IPS-NIHi7 (cell line): Measurements from ENCODE around the gene CLMN.

ENCODE experiments used
- DNase-seq: peaks from one replicate; pipeline ENCODE4 v3.0.0; 2012; ENCODE audit warnings: mixed read lengths; ENCODE audit errors: extremely low spot score

CLMN gene

GRCh38 chr14:95345032-95345431, 25.3 kb upstream of the CLMN start:
- DNase-seq = no peak

DNA sequence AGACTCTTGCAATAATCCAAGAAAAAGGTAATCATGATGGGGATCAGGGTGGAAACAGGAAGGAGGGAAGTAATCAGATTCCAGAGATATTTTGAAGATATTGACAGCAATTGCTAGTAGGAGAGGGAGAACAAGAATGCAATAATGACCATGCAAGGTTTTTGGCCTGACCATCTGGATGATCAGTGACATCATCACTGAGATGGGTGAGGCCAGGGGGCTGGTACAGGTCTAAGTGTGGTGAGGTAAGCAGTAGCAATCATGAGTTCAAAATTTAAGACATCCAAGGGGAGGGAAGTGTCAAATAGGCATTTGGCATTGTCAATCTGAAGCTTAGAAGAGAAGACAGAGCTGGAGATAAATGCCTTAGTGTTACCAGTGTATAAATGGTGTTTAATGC, 24.8 kb upstream of the CLMN start:
- no peak for DNase-seq

DNA sequence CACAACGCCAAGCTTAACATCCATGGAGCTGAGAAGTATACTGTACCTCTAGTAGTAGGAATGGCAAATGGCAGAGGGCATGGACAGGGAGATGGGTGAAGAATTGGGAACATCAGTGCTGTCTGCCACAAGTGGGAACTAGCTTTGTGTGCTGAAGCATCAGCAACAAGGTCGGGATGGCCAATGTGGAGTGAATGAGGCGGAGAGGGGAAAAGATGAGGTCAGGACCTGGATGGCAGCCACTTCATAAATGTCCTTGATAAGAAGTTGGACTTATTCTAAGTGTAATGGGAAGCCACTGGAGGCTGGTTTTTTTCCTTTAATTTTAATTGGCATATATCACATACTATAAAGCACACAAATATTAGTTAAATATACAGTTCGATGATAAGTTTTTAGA, 21.9 kb upstream of the CLMN start:
- no peak for DNase-seq

DNA sequence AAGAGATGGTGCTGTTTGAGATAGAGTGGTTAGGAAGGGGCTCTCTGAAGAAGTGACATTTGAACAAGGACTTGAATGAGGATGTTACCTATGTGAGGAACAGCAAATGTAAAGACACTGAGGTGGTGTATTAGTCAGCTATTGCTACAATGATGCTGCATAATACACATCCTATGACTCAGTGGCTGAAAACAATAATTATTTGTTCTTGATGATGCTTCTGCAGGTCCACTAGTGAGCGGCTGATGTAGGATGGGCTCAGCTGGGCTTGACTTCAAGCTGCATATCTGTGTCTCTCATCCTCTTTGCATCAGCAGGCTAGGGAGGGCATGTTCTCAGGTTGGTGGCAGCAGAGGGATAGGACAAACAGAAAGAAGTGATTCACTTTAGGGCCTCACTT, 21.4 kb upstream of the CLMN start:
- no peak for DNase-seq

DNA sequence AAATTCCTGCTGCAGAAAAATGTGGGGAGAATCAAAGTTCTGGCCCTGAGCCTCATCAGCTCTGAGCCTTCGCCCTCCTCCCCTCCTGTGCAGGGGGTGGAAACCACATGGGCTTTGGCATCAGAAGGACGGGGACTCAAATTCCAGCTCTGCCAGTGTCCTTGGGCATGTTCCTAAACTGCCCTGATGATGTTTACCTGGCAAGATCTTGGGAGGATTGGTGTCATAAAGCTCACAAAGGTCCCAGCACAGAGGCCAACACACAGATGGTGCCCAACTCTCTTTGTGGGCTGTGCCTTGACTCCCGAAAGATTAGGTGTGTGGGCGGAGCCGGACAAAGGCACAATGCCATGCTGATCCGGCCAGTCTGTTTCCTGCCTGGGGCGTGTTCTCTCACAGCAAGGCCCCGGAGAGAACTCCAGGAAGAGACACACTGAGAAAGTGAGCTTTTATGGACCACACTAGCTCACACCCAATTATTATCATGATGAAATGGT, 20.5 kb upstream of the CLMN start:
- no peak for DNase-seq

GRCh38 chr14:95339301-95339865, 19.7 kb upstream of the CLMN start:
- no peak for DNase-seq

GRCh38 chr14:95338436-95338835, 18.7 kb upstream of the CLMN start:
- DNase-seq = no peak

- DNase-seq = no peak
Measured at GRCh38 chr14:95337041-95337595, 17.4 kb upstream of the CLMN start.

GRCh38 chr14:95336192-95336760, 16.6 kb upstream of the CLMN start:
- no peak for DNase-seq

DNA sequence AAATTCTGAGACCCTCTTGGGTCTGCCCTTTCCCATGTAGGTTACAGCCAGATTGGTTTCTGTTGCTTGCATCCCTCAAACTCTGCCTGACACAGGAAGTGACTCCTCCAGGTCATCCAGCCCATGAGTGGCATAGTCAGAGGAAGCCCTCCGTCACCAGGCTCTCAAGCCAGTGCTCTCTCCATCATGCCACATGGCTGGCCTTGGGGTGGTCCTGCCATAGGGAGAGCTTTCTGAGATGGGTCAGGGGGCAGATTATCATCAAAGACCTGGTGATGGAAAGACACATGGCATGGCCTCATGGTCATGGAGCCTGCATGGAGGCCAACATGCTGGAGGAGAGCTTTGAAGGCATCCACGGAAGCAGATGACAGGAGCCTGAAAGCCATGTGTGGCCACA, 15.4 kb upstream of the CLMN start:
- DNase-seq = no peak

DNA sequence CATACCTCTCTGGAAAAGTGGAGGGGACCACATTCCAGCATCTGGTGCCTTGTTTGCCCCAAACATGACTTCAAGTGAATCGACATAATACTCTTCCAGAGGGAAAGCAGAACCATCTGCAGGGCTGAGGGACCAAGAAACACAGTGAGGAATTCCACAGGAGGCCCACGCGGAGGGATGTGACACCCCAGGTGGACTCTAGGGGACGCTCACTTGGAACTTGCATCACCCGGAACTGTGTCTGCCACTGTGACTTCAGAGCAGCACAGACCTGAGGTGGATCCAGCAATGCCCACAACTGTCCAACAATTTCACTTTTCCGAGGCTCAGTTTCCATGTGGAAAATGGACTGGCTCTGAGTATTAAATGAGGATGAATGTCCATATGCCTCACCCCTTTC, 14.3 kb upstream of the CLMN start:
- no peak for DNase-seq

DNA sequence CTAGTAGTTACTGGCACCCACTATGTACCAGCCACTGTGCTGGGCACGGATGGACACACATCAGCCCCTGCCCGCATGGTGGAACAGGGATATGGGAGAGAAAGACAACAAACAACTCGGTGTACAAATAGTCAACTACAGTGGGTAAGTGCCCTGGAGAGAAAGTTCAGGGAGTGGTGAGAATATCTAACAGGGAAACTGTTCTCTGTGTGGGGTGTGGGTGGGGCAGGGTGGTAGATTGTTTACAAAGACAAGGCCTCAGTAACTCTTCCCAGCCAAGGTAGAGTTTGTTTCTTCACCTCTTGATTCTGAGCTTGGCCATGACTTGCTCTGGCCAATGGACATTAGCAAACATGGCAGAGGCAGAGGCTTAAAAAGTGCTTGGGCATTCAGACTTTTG, 12.9 kb upstream of the CLMN start:
- DNase-seq = no peak

DNA sequence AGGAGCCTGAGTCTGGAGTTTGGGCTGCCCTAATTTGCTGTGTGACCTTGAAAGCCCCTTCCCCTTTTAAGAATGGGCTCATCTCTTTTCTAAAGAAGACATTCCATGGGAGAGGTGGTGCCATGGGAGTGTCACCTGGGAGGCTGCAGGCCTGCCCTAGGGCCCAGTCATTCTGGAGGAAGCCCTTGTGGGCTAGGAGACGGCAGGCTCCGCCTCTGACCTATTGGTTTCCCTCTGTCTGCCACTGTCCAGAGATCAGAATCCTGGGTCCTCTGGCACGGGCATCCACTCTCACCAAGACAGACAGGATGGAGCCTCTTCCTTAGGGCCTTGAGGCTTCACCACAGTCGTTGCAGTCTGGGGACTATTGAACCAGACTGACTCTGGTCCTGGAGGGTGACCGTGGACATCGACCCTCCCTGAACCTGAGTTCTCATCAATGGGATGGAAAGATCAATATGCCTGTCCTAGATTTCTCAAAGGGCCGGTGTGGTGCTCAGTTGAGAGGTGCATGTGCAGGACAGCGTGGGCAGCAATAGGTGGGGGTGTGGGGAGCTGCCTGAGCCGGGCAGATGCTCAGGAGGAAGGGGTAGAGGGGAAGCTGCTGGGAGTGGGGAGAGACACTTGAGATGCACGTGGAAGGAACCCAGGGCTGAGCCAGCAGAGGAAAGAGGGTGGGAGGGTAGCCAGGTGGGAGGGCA, 12.2 kb upstream of the CLMN start:
- no peak for DNase-seq

DNA sequence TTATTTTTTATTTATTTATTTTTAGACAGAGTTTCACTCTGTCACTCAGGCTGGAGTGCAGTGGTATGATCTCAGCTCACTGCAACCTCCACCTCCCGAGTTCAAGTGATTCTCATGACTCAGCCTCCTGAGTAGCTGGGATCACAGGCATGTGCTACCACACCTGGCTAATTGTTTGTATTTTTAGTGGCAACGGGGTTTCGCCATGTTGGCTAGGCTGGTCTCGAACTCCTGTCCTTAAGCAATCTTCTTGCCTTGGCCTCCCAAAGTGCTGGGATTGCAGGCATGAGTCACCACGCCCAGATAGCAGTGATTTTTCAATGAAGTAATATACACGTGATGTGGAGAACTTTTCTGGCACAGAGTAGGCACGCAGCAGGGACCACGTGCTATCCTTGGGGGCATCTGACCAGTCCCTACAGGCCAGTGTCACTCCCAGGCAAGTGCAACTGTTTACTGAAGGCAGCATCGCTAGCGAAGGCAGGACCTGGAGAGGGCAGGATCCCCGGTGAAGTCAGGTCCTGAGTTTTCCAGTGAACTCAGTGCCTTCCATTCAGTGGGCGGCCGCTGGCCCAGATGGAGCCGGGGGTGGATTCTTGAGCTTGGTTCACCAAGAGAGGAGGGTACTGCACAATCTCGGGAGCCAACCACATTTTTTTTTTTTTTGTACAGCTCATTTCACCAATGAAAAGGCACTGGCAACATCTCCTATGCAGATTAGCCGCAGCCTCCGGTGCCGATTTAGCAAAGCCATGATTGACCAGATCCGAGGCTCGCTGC, 11.1 kb upstream of the CLMN start:
- DNase-seq = no peak

DNA sequence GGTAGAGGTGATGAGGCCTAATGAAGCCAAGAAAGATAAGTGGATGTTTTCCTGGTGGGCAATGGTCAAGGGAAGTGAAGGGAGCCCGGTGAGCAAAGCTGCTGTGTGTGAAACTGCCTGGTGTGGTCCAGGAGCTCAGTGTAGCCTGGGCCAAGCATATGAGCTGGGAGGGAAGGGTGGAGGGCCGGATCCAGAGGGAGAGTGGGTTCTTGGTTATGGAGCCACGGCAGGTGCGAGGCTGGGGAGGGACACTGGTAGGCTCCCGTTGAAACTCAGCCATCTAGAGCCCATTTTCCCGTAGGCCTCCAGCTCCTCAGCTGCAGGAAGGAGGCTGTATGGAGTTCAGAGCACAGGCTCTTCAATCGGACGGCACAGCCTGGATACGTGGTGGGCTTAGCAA, 10.2 kb upstream of the CLMN start:
- DNase-seq = no peak

GRCh38 chr14:95328729-95329503, 9.2 kb upstream of the CLMN start:
- no peak for DNase-seq

- DNase-seq = no peak
Measured at GRCh38 chr14:95327558-95328374, 8.1 kb upstream of the CLMN start.

- DNase-seq = no peak
Measured at GRCh38 chr14:95326987-95327386, 7.3 kb upstream of the CLMN start.

DNA sequence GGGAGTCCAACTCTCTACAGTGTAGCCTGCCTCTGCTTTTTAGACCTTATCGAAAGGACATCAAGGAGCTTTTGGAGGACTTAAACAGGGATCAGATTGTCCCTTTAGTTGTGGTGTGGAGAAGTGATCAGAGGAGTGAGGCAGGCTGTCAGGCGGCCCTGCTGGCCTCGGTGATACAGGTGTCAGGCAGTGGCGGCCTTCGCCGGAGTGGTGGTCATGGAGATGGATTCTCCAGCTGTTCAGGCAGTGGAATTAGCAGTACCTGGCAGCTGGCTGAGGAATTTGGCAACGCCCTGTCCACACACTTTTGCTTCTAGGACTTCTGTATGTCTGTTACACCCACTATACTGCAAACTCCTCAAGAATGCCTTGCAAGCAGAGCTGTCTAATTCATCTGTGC, 4.2 kb upstream of the CLMN start:
- no peak for DNase-seq

DNA sequence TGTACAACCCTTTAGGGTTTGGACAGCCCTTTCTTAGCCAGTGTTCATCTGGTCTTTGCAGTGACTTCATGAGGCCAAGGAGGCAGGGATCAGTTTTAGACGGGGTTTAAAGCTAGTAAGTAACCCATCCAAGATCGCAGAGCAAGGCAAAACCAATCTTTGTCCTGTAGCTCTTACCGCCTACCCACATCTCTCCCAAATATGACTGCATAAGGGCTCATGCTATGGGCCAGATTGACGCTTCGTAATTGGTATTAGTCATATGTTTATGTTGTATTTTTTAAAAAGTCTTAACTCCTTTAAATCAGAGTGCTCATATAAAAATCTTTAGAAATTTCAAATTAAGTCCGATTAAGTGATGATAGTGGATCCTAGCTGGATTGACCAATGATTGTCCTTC, 3.7 kb upstream of the CLMN start:
- no peak for DNase-seq

DNA sequence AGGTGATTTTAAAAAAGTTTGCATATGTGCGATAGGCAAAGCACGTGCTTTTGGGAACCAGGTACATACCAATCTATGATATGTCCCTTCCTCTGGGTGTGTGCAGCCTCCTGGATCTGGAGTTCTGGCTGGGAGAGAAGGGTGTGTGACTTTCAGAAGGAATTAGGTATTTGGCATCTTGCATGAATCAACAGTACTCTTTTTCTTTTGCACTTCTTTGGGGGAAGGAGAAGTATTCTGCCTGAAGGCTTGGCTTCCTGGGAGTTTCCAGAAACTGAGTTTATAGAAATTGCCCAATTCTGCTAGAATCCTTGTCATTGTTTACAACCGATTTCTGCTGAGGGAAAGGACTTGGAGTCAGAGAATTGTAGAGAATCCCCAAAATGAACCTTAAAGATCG, 2.9 kb upstream of the CLMN start:
- DNase-seq = no peak
